H9 (cell line): ENCODE measurements around the gene KLHL15. TPM values are rescaled to one million over a fixed set of nuclear protein-coding genes. Genes with fewer than 3 reads are reported as not detected.

Source experiments
- DNase-seq: peaks from one replicate; pipeline ENCODE4 v3.0.0-alpha.2; 2017
- H2AFZ ChIP-seq: one replicate; pipeline ENCODE4 v1.6.1; 2013; ENCODE audit warnings: mild to moderate bottlenecking, low read length, control low read depth, moderate library complexity
- H2AK5ac ChIP-seq: 2 replicates; pipeline ENCODE4 v1.6.1; 2013; ENCODE audit warnings: low read length, control low read depth, mixed read lengths; ENCODE audit not compliant: insufficient read length
- H2BK120ac ChIP-seq: one replicate; pipeline ENCODE4 v1.6.1; 2013; ENCODE audit warnings: low read depth, mild to moderate bottlenecking, low read length, control low read depth, inconsistent platforms; ENCODE audit not compliant: poor library complexity, severe bottlenecking
- H2BK12ac ChIP-seq: 2 replicates; pipeline ENCODE4 v1.6.1; 2013; ENCODE audit warnings: low read length, control low read depth, mixed read lengths, low read depth; ENCODE audit not compliant: insufficient read length
- H2BK15ac ChIP-seq: 2 replicates; pipeline ENCODE4 v1.6.1; 2013; ENCODE audit warnings: low read depth, low read length, control low read depth
- H2BK20ac ChIP-seq: one replicate; pipeline ENCODE4 v1.6.1; 2013; ENCODE audit warnings: low read depth, mild to moderate bottlenecking, low read length, control low read depth, inconsistent platforms; ENCODE audit not compliant: poor library complexity, severe bottlenecking
- H2BK5ac ChIP-seq: 2 replicates; pipeline ENCODE4 v1.6.1; 2013; ENCODE audit warnings: low read length, control low read depth, mixed read lengths; ENCODE audit not compliant: insufficient read length
- H3K14ac ChIP-seq: 2 replicates; pipeline ENCODE4 v1.6.1; 2013; ENCODE audit warnings: low read length, control low read depth; ENCODE audit not compliant: insufficient read depth
- H3K18ac ChIP-seq: 2 replicates; pipeline ENCODE4 v1.6.1; 2013; ENCODE audit warnings: low read depth, mild to moderate bottlenecking, mixed read lengths, low read length, control low read depth; ENCODE audit not compliant: insufficient read length
- H3K23ac ChIP-seq: 2 replicates; pipeline ENCODE4 v1.6.1; 2013; ENCODE audit warnings: low read length, control low read depth, mixed read lengths, low read depth; ENCODE audit not compliant: insufficient read length
- H3K23me2 ChIP-seq: 2 replicates; pipeline ENCODE4 v1.6.1; 2013; ENCODE audit warnings: low read depth, mild to moderate bottlenecking, mixed read lengths, low read length, control low read depth; ENCODE audit not compliant: insufficient read length, poor library complexity, severe bottlenecking
- H3K27ac ChIP-seq: 2 replicates; pipeline ENCODE4 v1.5.1; 2013; ENCODE audit warnings: low read length, control low read depth, mixed read lengths, low read depth; ENCODE audit not compliant: insufficient read length
- H3K27me3 ChIP-seq: 2 replicates; pipeline ENCODE4 v1.6.1; 2013; ENCODE audit warnings: low read length, control low read depth, inconsistent platforms; ENCODE audit not compliant: insufficient read depth
- H3K4ac ChIP-seq: 2 replicates; pipeline ENCODE4 v1.6.1; 2013; ENCODE audit warnings: low read depth, mild to moderate bottlenecking, control low read depth, inconsistent platforms, low read length, moderate library complexity
- H3K4me1 ChIP-seq: 2 replicates; pipeline ENCODE4 v1.6.1; 2013; ENCODE audit warnings: low read length, control low read depth, inconsistent platforms; ENCODE audit not compliant: insufficient read depth
- H3K4me2 ChIP-seq: 2 replicates; pipeline ENCODE4 v1.6.1; 2013; ENCODE audit warnings: low read length, control low read depth, mixed read lengths; ENCODE audit not compliant: insufficient read length, insufficient read depth
- H3K56ac ChIP-seq: 2 replicates; pipeline ENCODE4 v1.6.1; 2013; ENCODE audit warnings: low read depth, mild to moderate bottlenecking, mixed read lengths, low read length, control low read depth; ENCODE audit not compliant: insufficient read length
- H3K79me1 ChIP-seq: 2 replicates; pipeline ENCODE4 v1.6.1; 2013; ENCODE audit warnings: low read depth, mild to moderate bottlenecking, moderate library complexity, low read length, control low read depth, inconsistent platforms; ENCODE audit not compliant: insufficient read depth, poor library complexity, severe bottlenecking
- H3K79me2 ChIP-seq: 2 replicates; pipeline ENCODE4 v1.6.1; 2013; ENCODE audit warnings: low read length, control low read depth, inconsistent platforms; ENCODE audit not compliant: insufficient read depth
- H3K9ac ChIP-seq: 2 replicates; pipeline ENCODE4 v1.6.1; 2013; ENCODE audit warnings: low read length, control low read depth, mixed read lengths; ENCODE audit not compliant: insufficient read length; ENCODE audit errors: extremely low read depth
- H3K9me3 ChIP-seq: one replicate; pipeline ENCODE4 v1.6.1; 2013; ENCODE audit warnings: low read depth, low read length, inconsistent platforms; ENCODE audit not compliant: control insufficient read depth
- H3T11ph ChIP-seq: one replicate; pipeline ENCODE4 v1.6.1; 2013; ENCODE audit warnings: mild to moderate bottlenecking, low read length, control low read depth, inconsistent platforms
- H4K20me1 ChIP-seq: one replicate; pipeline ENCODE4 v1.6.1; 2013; ENCODE audit not compliant: control insufficient read depth, insufficient read length, insufficient read depth
- H4K5ac ChIP-seq: 2 replicates; pipeline ENCODE4 v1.6.1; 2013; ENCODE audit warnings: low read depth, mild to moderate bottlenecking, mixed read lengths, low read length, control low read depth; ENCODE audit not compliant: insufficient read length
- H4K8ac ChIP-seq: replicated peaks from 2 replicates; pipeline ENCODE4 v1.6.1; 2013; ENCODE audit warnings: low read length, control low read depth, mixed read lengths, low read depth; ENCODE audit not compliant: insufficient read length
- H4K91ac ChIP-seq: 2 replicates; pipeline ENCODE4 v1.6.1; 2013; ENCODE audit warnings: low read depth, mild to moderate bottlenecking, moderate library complexity, mixed read lengths, low read length, control low read depth; ENCODE audit not compliant: insufficient read length
- H3K27ac Mint-ChIP-seq, 3 experiments: 2 replicates in 2 of 3; 3 replicates in 1 of 3; pipeline ENCODE4 v1.8.0; 2020 to 2021; ENCODE audit warnings: mixed read lengths in 3 of 3, mild to moderate bottlenecking in 1 of 3, moderate library complexity in 1 of 3
- H3K27me3 Mint-ChIP-seq: 2 replicates; pipeline ENCODE4 v1.8.0; 2021; ENCODE audit warnings: low read depth, mild to moderate bottlenecking, moderate library complexity, mixed read lengths
- H3K36me3 Mint-ChIP-seq, 3 experiments: 2 replicates in 2 of 3; 3 replicates in 1 of 3; pipeline ENCODE4 v1.8.0; 2020 to 2021; ENCODE audit warnings: low read depth in 3 of 3, mixed read lengths in 3 of 3; ENCODE audit not compliant: insufficient read depth in 1 of 3
- H3K4me1 Mint-ChIP-seq, 2 experiments: 2 replicates each; pipeline ENCODE4 v1.8.0; 2020; ENCODE audit warnings: mixed read lengths in 2 of 2
- H3K4me3 Mint-ChIP-seq, 2 experiments: 2 replicates in 1 of 2; 3 replicates in 1 of 2; pipeline ENCODE4 v1.8.0; 2020 to 2021; ENCODE audit warnings: mild to moderate bottlenecking in 2 of 2, mixed read lengths in 2 of 2, moderate library complexity in 1 of 2
- H3K9me3 Mint-ChIP-seq, 2 experiments: 2 replicates in 1 of 2; 3 replicates in 1 of 2; pipeline ENCODE4 v1.8.0; 2020; ENCODE audit warnings: mild to moderate bottlenecking in 2 of 2, mixed read lengths in 2 of 2, moderate library complexity in 1 of 2
- CTCF ChIP-seq: fragments of 200-600 bp; sonication (generic); conservative IDR thresholded peaks from 3 replicates; pipeline ENCODE4 v1.8.0; 2021; ENCODE audit warnings: antibody characterized with exemption, mild to moderate bottlenecking
- WGBS: extraction: QIAGEN DNeasy Blood & Tissue Kit; methylation state at CpG from one replicate; pipeline ENCODE4 v1.1.7; 2013; ENCODE audit warnings: missing lambda C conversion rate, low lambda C conversion rate, mixed read lengths; ENCODE audit not compliant: insufficient read length; ENCODE audit errors: extremely low coverage; 5-methylcytosine and 5-hydroxymethylcytosine counted together
- total RNA-seq: library from RNA; stranded (reverse); gene quantifications from 2 replicates; pipeline ENCODE4 v1.2.1, GENCODE V29; 2021

Gene KLHL15
- total RNA-seq, 1 experiment from 2014 or later, result 19.0 TPM

- H3K23me2 ChIP-seq, result peaks cover 2% of the 10 kb centered on the region
- no peak overlapping the region for H2AFZ ChIP-seq
- H3K27ac Mint-ChIP-seq, result peak overlapping the region in 1 of 3 experiments; percentile 79; a peak in 1 of 7 replicates
- no peak overlapping the region for H3K27ac ChIP-seq
- H2BK15ac ChIP-seq, result no peak overlapping the region
- WGBS, result no CpG with 5 or more reads among the region's 7 CpGs
- no peak overlapping the region for H2BK20ac ChIP-seq
- no peak overlapping the region for H3K14ac ChIP-seq
- no peak overlapping the region for H3T11ph ChIP-seq
- no peaks in the 10 kb centered on the region for H3K9me3 Mint-ChIP-seq
- H4K20me1 ChIP-seq, result no peaks in the 10 kb centered on the region
- peaks cover 19 to 20% of the 10 kb centered on the region in 2 experiments for H3K4me1 Mint-ChIP-seq
- no peak overlapping the region for H3K23ac ChIP-seq
- H4K8ac ChIP-seq, result no peak overlapping the region
- H2AK5ac ChIP-seq, result no peak overlapping the region
- H4K91ac ChIP-seq, result no peak overlapping the region
- H2BK12ac ChIP-seq, result no peak overlapping the region
- H3K56ac ChIP-seq, result no peak overlapping the region
- no peak overlapping the region for H2BK5ac ChIP-seq
- no peak overlapping the region for H3K4me3 Mint-ChIP-seq
- no peak for DNase-seq
- H3K9me3 ChIP-seq, result no peaks in the 10 kb centered on the region
- H3K27me3 ChIP-seq, result no peaks in the 10 kb centered on the region
- no peak for TF ChIP-seq CTCF
- no peaks in the 10 kb centered on the region for H3K4me1 ChIP-seq
- H3K18ac ChIP-seq, result no peak overlapping the region
- peaks cover 11% of the 10 kb centered on the region for H3K79me1 ChIP-seq
- no peaks in the 10 kb centered on the region for H3K27me3 Mint-ChIP-seq
- no peak overlapping the region for H3K9ac ChIP-seq
- no peak overlapping the region for H3K4me2 ChIP-seq
- no peak overlapping the region for H4K5ac ChIP-seq
- no peak overlapping the region for H2BK120ac ChIP-seq
- peaks cover 7 to 40% (median 28%) of the 10 kb centered on the region in 3 experiments for H3K36me3 Mint-ChIP-seq
- H3K79me2 ChIP-seq, result peaks cover 6% of the 10 kb centered on the region; the same call in 1 of the 2 replicates
- no peak overlapping the region for H3K4ac ChIP-seq
These were observed 7.5 kb downstream of the KLHL15 start for GRCh38 chrX:24019448-24019847.
